Measurements from ENCODE around the gene HEATR3. TPM values are rescaled to one million over a fixed set of nuclear protein-coding genes. Genes with fewer than 3 reads are reported as not detected.

HEATR3 gene
- total RNA-seq, 4 donors from 2014 or later, result 17.6 to 42.2 (median 25.8) TPM

DNA sequence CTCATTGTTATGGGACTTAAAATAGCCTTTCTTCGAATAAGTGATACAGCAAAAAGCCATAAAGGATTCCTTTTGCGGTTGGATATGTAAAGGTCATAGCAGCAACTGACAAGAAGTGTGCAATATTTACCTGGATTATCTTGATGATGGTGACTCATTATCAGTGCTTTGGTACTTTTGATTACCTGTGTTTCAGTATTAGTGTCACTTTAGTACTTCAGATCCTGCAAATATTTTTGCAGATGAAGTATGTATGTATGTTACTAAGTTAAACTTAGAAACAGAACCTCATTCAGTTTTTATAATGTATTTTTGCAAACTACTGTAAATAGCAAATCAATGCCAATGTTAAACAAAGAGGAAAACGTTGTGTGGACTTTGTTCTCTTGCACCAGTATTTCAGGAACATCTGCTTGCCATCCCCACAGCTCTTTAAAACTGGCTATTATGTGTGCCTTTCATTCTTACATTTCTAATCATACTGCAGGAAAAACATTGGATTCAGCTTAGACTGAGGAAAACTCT is 30.2 kb upstream of the HEATR3 start:
- Histone ChIP-seq H3K27me3 (no peaks in the 10 kb centered on the region), H3K36me3 (peaks cover 0 to 9% (median 0%) of the 10 kb centered on the region in 4 donors), H3K27ac (peak overlapping the region; percentile 35 to 45 (median 42)), H3K4me1 (peaks cover 0 to 47% (median 27%) of the 10 kb centered on the region in 4 donors), H3K9me3 (no peaks in the 10 kb centered on the region), H3K4me3 (no peak overlapping the region)
- intact Hi-C loops (cut with DNase I; ENCODE audit: low total_unique reads) (no loop called here), in situ Hi-C loops (cut with MboI; ENCODE audit: low pct_ligation_motif_present in 1 of 4, low pct_unique_long_range_greater_than_20kb in 1 of 4, low sequenced_read_pairs in 3 of 4) (loop anchor here in 1 of 4 donors (25.0 kb wide), 1 partner anchor 327 kb away; the partner anchor contains the start of gene BRD7)
- TF ChIP-seq, protein P1, sequence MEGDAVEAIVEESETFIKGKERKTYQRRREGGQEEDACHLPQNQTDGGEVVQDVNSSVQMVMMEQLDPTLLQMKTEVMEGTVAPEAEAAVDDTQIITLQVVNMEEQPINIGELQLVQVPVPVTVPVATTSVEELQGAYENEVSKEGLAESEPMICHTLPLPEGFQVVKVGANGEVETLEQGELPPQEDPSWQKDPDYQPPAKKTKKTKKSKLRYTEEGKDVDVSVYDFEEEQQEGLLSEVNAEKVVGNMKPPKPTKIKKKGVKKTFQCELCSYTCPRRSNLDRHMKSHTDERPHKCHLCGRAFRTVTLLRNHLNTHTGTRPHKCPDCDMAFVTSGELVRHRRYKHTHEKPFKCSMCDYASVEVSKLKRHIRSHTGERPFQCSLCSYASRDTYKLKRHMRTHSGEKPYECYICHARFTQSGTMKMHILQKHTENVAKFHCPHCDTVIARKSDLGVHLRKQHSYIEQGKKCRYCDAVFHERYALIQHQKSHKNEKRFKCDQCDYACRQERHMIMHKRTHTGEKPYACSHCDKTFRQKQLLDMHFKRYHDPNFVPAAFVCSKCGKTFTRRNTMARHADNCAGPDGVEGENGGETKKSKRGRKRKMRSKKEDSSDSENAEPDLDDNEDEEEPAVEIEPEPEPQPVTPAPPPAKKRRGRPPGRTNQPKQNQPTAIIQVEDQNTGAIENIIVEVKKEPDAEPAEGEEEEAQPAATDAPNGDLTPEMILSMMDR (IDR thresholded peaks at IDR 0.05), result no peak
- TF ChIP-seq POLR2AphosphoS5 (IDR thresholded peaks at IDR 0.05), result peak in 2 of 3 donors; percentile 32 to 45
- DNase-seq, result peak; percentile 33
- 44 to 45% methylated on average over 3 of the region's 3 CpGs for WGBS, 2 donors (ENCODE audit: low coverage in 1 of 2)

DNA sequence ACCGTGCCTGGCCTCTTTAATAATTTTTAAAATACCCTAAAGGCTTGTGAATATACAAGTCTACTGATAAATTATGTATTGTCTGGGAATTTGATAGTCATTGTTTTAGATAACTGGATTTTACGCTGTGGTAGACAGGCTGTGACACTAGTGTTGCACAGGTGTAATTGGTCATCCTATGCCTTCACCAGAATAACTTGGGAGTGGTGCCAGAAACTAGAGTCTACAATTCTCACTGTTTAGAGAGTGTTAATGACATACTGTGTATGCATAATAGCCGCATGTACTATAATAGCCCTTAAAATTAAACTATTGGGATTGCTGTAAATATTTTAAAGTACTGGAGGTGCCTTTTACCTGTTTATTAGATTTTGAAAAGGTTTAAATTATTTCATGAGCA is 29.3 kb upstream of the HEATR3 start:
- no peaks in the 10 kb centered on the region for H3K36me3 ChIP-seq

GRCh38 chr16:50037662-50038220 is 28.0 kb upstream of the HEATR3 start:
- no peaks in the 10 kb centered on the region for H3K27me3 ChIP-seq
- intact Hi-C loops (cut with DNase I; ENCODE audit: low total_unique reads), result no loop called here
- DNase-seq, result no peak

More for the DNA sequence above, 29.3 kb upstream of the HEATR3 start:
- WGBS, 2 donors (ENCODE audit: low coverage in 1 of 2), result 57 to 86% methylated on average over 1 to 3 of the region's 3 CpGs
- no peak overlapping the region for H3K4me3 ChIP-seq
- intact Hi-C loops (cut with DNase I; ENCODE audit: low total_unique reads) (no loop called here), in situ Hi-C loops (cut with MboI; ENCODE audit: low pct_ligation_motif_present in 1 of 4, low pct_unique_long_range_greater_than_20kb in 1 of 4, low sequenced_read_pairs in 3 of 4) (loop anchor here in 1 of 4 donors (25.0 kb wide), 1 partner anchor 326 kb away; the partner anchor contains the start of gene BRD7)
- peaks cover 0 to 47% (median 27%) of the 10 kb centered on the region in 4 donors for H3K4me1 ChIP-seq
- no peaks in the 10 kb centered on the region for H3K9me3 ChIP-seq
- no peaks in the 10 kb centered on the region for H3K27me3 ChIP-seq
- no peak for TF ChIP-seq EP300 (IDR thresholded peaks at IDR 0.05; ENCODE audit: low read depth)
- no peak for DNase-seq
- H3K27ac ChIP-seq, result peak overlapping the region in 2 of 4 donors; percentile 40 to 45

DNA sequence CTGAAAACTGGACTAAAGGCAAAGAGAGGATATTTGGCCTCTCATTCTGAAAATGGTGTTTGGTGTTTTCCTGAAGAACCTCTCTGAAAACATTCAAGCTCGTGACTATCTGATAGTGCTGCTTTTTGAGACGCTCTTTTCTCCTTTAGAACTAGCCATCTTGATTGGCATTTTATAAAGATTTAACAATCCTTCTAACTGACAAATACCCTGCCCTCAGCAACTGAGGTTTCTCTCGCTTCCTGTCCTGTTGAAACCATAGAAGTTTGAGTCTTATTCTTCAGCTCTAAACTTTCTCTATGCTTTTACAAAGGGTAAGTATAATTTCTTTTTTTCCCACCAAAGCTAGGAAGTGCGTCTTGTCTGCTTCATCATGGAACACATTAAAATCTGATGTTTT is 27.5 kb upstream of the HEATR3 start:
- H3K36me3 ChIP-seq, result no peaks in the 10 kb centered on the region
- H3K27me3 ChIP-seq, result no peaks in the 10 kb centered on the region
- WGBS, 2 donors (ENCODE audit: low coverage in 1 of 2), result 68 to 75% methylated on average over 1 to 4 of the region's 4 CpGs

More at GRCh38 chr16:50037662-50038220, 28.0 kb upstream of the HEATR3 start:
- TF ChIP-seq POLR2AphosphoS5 (IDR thresholded peaks at IDR 0.05), result no peak
- TF ChIP-seq EP300 (IDR thresholded peaks at IDR 0.05; ENCODE audit: low read depth), result no peak
- H3K36me3 ChIP-seq, result no peaks in the 10 kb centered on the region
- H3K27ac ChIP-seq, result peak overlapping the region; percentile 41 to 73 (median 50)
- WGBS, 2 donors (ENCODE audit: low coverage in 1 of 2), result 24 to 33% methylated on average over 2 of the region's 2 CpGs
- H3K4me3 ChIP-seq, result no peak overlapping the region
- H3K4me1 ChIP-seq, result peaks cover 0 to 47% (median 27%) of the 10 kb centered on the region in 4 donors
- in situ Hi-C loops (cut with MboI; ENCODE audit: low pct_ligation_motif_present in 1 of 4, low pct_unique_long_range_greater_than_20kb in 1 of 4, low sequenced_read_pairs in 3 of 4), result loop anchor here in 1 of 4 donors (25.0 kb wide), 1 partner anchor 325 kb away; the partner anchor contains the start of gene BRD7
- H3K9me3 ChIP-seq, result no peaks in the 10 kb centered on the region

More for the DNA sequence above, 27.5 kb upstream of the HEATR3 start:
- Histone ChIP-seq H3K9me3 (no peaks in the 10 kb centered on the region), H3K4me3 (no peak overlapping the region), H3K4me1 (peaks cover 0 to 47% (median 27%) of the 10 kb centered on the region in 4 donors), H3K27ac (peak overlapping the region; percentile 41 to 73 (median 50))
- DNase-seq, result no peak
- in situ Hi-C loops (cut with MboI; ENCODE audit: low pct_ligation_motif_present in 1 of 4, low pct_unique_long_range_greater_than_20kb in 1 of 4, low sequenced_read_pairs in 3 of 4) (loop anchor here in 1 of 4 donors (25.0 kb wide), 1 partner anchor 324 kb away; the partner anchor contains the start of gene BRD7), intact Hi-C loops (cut with DNase I; ENCODE audit: low total_unique reads) (no loop called here)
- TF ChIP-seq EP300 (IDR thresholded peaks at IDR 0.05; ENCODE audit: low read depth) (no peak), POLR2AphosphoS5 (IDR thresholded peaks at IDR 0.05) (no peak)
- TF ChIP-seq, protein P1 (IDR thresholded peaks at IDR 0.05), result no peak

All from transverse colon (tissue), 4 donors.